Measurements from ENCODE around the gene SIX6. TPM values are rescaled to one million over a fixed set of nuclear protein-coding genes. Genes with fewer than 3 reads are reported as not detected.

SIX6 gene
- total RNA-seq, 4 donors from 2014 or later, result not detected

- Histone ChIP-seq H3K27ac (no peak overlapping the region), H3K36me3 (no peaks in the 10 kb centered on the region), H3K4me1 (no peaks in the 10 kb centered on the region), H3K4me3 (no peak overlapping the region), H3K27me3 (no peaks in the 10 kb centered on the region), H3K9me3 (no peaks in the 10 kb centered on the region)
- no peak for TF ChIP-seq POLR2A (IDR thresholded peaks at IDR 0.05)
- TF ChIP-seq, protein P1, sequence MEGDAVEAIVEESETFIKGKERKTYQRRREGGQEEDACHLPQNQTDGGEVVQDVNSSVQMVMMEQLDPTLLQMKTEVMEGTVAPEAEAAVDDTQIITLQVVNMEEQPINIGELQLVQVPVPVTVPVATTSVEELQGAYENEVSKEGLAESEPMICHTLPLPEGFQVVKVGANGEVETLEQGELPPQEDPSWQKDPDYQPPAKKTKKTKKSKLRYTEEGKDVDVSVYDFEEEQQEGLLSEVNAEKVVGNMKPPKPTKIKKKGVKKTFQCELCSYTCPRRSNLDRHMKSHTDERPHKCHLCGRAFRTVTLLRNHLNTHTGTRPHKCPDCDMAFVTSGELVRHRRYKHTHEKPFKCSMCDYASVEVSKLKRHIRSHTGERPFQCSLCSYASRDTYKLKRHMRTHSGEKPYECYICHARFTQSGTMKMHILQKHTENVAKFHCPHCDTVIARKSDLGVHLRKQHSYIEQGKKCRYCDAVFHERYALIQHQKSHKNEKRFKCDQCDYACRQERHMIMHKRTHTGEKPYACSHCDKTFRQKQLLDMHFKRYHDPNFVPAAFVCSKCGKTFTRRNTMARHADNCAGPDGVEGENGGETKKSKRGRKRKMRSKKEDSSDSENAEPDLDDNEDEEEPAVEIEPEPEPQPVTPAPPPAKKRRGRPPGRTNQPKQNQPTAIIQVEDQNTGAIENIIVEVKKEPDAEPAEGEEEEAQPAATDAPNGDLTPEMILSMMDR (IDR thresholded peaks at IDR 0.05), result no peak
- no peak for TF ChIP-seq POLR2AphosphoS5 (IDR thresholded peaks at IDR 0.05)
- no peak for TF ChIP-seq EP300 (IDR thresholded peaks at IDR 0.05)
- DNase-seq (ENCODE audit: low spot score in 2 of 2), result no peak
Observed at GRCh38 chr14:60537663-60538062, 28.7 kb downstream of the SIX6 start.

- no peak for DNase-seq (ENCODE audit: low spot score in 2 of 2)
- Histone ChIP-seq H3K4me1 (no peaks in the 10 kb centered on the region), H3K27me3 (no peaks in the 10 kb centered on the region), H3K27ac (no peak overlapping the region), H3K9me3 (no peaks in the 10 kb centered on the region), H3K4me3 (no peak overlapping the region), H3K36me3 (no peaks in the 10 kb centered on the region)
- TF ChIP-seq POLR2A (IDR thresholded peaks at IDR 0.05) (no peak), POLR2AphosphoS5 (IDR thresholded peaks at IDR 0.05) (no peak), EP300 (IDR thresholded peaks at IDR 0.05) (no peak)
- TF ChIP-seq, protein P1 (IDR thresholded peaks at IDR 0.05), result no peak
- 81% methylated on average over 2 of the region's 2 CpGs for WGBS
Observed at GRCh38 chr14:60544659-60545058, 35.7 kb downstream of the SIX6 start.

DNA sequence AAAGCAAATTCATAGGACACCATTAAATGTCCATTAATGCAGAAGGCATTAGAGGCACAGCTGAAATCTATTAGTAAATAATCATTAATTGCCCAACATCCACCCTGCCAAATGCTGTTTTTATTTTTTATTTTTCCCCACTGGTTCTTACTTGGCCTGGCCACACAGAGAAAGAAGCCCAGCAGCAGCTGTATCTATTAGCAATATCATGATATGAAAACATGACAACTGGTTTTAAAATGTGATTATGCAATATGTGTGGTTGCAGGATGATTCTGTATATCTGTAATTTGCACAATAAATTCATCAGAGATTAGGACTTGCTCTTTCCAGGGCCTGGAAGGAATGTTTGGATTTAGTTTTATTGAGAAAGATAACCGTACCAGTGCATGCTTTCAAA, 44.9 kb downstream of the SIX6 start:
- no peak overlapping the region for H3K27ac ChIP-seq
- peaks cover 7% of the 10 kb centered on the region for H3K27me3 ChIP-seq
- no peak overlapping the region for H3K4me3 ChIP-seq
- 57% methylated on average over 1 of the region's 1 CpG for WGBS
- H3K36me3 ChIP-seq, result no peaks in the 10 kb centered on the region
- DNase-seq (ENCODE audit: low spot score in 2 of 2), result no peak
- TF ChIP-seq POLR2AphosphoS5 (IDR thresholded peaks at IDR 0.05) (no peak), POLR2A (IDR thresholded peaks at IDR 0.05) (no peak), EP300 (IDR thresholded peaks at IDR 0.05) (no peak)
- TF ChIP-seq, protein P1 (IDR thresholded peaks at IDR 0.05), result no peak
- H3K9me3 ChIP-seq, result no peaks in the 10 kb centered on the region
- no peaks in the 10 kb centered on the region for H3K4me1 ChIP-seq

- H3K4me1 ChIP-seq, result no peaks in the 10 kb centered on the region
- no peaks in the 10 kb centered on the region for H3K36me3 ChIP-seq
- 33% methylated on average over 7 of the region's 7 CpGs for WGBS
- DNase-seq (ENCODE audit: low spot score in 2 of 2), result no peak
- H3K27ac ChIP-seq, result no peak overlapping the region
- no peaks in the 10 kb centered on the region for H3K9me3 ChIP-seq
- no peak overlapping the region for H3K4me3 ChIP-seq
- TF ChIP-seq EP300 (IDR thresholded peaks at IDR 0.05), result no peak
- no peak for TF ChIP-seq POLR2AphosphoS5 (IDR thresholded peaks at IDR 0.05)
- TF ChIP-seq, protein P1 (IDR thresholded peaks at IDR 0.05), result peak in 1 of 2 donors; percentile 35
- no peaks in the 10 kb centered on the region for H3K27me3 ChIP-seq
Observed at GRCh38 chr14:60561845-60562746, 53.1 kb downstream of the SIX6 start.

Other genes starting within 250 kb of the SIX6 start
- not detected for gene C14orf39, start 23.1 kb upstream of the SIX6 start, total RNA-seq
- under 1 TPM in 2 of 4 donors, not detected in 2; 0.31 to 0.64 TPM for gene SIX1, start 140.3 kb downstream of the SIX6 start, total RNA-seq
- gene SIX4, start 215.2 kb downstream of the SIX6 start, total RNA-seq, result 1 to 10 TPM in 1 of 4 donors, under 1 TPM in 3; 0.60 to 1.2 (median 0.75) TPM
- gene MNAT1, start 225.6 kb downstream of the SIX6 start, total RNA-seq, result 10 to 100 TPM; 13.1 to 38.8 (median 22.0) TPM